HG02798 (cell line): ENCODE data around the gene RAI1.
A peak's percentile ranks its signal among the peaks of the same experiment; 100 is the strongest.

Experiments
- ATAC-seq: cut with Tn5 transposase; IDR thresholded peaks from one replicate; pipeline ENCODE4 v1.9.1; 2021; ENCODE audit warnings: mild to moderate bottlenecking; ENCODE audit not compliant: unreplicated experiment, poor library complexity

Gene RAI1

DNA sequence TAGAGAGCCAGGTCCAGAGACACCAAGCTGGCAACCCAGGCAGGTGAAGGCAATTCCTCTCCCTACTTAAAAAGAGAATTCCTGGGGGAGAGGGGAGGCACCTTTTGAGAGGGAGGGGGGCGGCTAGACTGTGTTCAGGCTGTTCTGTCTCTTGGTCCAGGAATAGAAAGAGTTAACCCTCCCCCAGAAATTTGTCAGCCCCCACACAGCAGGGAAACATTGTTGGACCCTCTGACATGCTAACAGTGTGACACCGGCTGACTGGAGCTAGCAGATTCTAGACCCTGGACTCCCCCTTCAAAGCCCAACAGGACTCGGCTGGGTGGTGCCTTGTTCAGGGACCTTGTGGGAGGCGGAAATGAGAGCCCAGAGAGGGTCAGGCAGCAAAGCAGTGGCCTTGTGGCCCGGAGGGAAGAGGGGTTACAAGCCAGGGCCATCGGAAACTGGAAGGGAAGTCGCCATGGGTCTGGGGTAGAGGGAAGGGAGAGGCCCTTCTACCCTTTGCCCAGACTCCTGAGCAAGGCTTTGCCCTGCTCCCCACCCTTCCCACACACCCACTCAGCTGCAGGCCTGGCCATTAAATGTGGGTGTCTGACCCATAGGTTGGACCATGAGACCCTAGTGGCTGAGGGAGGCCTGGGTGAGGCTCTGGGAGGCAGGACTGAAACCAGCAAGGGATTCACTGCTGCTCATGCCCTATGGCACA is 44.6 kb downstream of the RAI1 start:
- ATAC-seq = no peak

DNA sequence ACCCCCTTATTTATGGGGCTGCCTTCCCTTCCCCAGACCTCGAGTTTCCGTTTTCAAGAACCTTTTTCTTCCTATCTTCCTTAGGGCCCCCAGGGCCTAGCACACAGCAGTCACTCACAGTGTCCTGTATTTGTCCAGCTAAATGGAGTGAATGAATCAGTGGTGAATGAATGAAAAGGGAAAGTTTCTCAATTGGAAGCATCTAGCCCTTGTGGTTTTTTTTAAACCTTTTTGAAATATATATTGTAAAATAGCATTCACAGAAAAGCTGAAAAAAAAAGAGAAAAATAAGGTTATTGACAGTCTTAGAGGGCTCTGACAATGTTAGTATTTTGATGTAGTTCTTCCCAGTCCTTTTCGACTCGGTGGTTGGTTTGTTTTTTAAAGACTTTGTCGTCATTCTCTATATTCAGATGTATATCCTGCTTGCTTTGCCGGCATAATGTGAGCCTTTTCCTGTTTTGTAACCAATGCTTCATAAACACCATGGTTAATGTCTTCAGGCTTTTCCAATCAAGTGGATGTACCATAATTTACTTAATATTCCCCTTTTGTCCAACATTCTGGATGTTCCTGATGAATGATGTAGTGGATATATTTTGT is 45.3 kb downstream of the RAI1 start:
- no peak for ATAC-seq

DNA sequence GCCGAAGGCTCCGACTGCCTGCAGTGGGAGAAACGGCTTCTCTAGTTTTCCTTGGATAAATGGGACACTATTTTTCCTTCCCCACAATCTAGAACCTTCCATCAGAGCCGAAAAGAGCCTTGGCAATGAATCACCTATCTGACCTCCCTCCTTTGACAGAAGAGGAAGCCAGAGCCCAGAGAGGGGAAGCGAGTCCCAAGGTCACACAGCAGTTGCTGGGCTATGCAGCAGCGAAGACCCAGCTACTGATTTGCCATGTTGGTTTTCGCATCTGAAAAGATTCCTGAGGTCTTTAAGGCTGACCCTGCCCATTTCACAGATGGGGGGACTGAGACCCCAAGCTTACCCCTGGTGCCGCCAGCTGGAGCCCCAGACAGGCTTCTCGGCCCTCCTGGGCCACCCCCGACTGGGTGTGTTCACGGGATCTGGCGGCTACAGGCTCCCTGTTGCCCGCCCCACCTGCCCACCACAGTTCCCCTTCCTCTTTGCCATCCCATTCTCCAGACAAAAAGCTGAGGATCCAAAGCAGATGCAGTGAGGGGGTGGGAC is 45.9 kb downstream of the RAI1 start:
- no peak for ATAC-seq

DNA sequence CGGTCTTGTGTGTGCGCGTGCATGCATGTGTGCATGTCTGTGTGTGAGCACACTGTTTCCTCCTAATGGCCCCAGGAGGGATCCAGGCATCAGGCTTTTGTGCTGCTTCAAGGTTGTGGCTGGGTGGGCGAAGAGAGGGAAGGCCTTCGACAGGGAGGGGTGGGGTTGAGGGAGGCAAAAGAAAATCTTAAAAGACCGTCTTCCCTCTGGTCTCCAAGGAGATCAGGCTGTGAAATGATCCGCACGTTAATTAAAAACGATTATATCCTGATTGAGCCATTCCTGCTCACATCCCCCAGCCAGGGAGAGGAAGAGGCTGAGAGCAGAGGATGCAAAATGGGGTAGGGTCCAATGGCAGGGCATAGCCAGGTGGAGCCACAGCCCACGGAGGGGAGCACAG is 46.9 kb downstream of the RAI1 start:
- ATAC-seq = no peak

DNA sequence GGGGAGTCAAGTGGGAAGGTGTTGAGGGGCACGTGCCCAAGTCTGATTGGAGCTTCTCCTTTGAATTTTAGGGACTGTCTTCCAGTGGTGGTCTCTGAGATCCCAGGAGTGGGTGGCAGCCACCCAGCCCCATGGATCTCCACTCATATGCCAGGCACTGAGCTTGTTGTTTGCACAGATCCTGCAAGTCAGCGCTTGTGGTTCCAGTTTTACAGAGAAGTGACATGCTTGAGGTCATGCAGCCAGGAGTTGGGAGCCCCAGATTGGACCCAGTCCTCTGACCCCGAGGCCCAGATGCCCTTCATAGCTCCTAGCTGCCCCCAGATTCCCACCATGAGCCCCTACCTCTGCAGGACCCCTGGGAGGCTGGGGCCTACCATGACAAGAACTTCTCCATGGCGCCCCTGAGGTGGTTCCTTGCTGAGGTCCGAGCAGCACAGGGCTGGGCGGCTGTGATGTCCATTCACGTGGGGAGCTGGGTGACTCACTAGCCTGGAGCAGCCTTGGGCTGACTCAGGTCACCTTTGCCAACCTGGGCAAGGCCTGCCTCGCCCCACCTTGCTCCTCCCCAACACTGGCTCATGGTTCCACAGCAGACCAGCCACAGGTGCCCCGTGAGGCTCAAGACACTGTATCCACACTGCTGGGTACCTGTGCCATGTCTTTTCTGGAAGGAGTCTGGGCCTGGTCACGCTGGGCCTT is 47.4 kb downstream of the RAI1 start:
- ATAC-seq = no peak

DNA sequence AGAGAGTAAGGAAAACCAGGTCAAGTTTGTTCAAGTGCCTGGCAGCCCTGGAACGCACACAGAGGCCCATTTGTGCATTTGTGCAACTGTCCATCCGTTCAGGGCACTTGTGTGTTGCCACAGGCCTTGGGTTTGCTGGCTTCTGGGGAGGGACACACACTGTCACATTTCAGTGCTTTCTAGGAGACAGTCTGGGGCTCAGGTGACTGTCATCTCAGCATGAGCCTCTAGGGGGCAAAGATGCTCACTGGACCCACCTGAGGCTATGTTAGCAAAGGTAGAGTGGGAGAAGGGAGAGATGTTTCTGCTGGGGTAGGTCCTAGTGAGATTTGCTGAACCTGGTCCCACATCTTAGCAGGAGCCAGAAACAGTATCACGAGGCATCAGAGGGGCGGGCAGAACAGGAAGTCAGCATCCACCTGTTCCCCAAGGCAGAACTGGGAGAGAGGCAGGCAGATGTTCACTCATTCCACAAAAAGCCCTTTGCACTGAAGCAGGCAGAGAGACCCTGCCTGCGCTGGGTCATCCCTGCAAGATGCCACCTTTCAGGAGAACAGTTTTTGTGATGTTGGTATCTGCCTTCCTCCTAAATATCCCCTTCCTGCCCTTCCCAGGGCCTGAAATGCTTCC is 48.5 kb downstream of the RAI1 start:
- peak; percentile 55 for ATAC-seq

DNA sequence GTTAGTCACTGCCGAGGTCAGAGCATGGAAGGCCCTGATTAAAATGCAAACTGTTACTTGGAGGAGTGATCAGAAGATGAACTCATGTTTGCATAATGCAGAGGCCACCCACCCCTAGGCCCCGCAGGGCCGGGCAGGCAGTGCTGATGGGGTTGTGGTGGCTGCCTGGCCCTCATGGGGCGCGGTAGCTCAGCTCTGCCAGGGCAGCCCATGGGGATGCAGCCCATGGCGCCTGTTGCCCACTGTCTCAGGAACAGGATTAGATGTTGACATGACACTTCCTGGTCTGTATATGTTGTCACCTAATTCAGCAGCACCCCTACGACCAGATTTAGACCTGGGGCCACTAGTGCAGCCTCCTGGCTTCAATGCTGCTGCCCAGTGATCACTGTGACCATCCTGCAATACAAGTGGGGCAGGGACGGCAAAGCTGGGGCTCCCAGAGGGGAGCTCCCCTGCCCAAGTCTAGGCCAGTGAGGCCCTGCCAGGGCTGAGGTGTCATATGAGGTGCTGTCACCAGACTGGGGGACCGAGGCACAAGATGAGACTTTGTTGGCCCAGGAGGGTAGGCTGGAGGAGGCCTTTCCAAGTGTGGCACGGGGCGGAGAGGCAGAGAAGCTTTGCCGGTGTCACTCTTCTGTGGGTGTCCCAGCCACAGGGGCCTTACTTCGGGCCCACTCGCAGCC is 49.1 kb downstream of the RAI1 start:
- no peak for ATAC-seq

DNA sequence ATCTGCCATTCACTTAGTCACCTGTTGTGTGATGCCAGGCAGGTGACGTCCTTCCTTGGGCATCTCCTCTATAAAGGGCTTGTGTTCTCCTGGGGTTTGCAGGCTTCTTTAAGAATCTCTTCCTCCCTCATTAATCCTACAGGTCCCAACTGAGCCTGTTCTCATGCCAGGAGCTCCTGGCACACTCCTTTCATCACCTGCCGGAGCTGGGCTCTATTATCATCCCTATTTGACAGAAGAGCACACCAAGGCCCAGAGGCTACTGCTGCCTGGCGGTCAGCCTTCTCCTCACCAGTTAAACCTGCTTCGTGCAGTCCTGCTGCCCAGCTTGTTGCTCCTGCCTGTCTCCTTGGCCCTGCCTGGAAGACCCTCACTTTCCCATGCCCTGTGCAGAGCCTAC is 51.2 kb downstream of the RAI1 start:
- no peak for ATAC-seq

DNA sequence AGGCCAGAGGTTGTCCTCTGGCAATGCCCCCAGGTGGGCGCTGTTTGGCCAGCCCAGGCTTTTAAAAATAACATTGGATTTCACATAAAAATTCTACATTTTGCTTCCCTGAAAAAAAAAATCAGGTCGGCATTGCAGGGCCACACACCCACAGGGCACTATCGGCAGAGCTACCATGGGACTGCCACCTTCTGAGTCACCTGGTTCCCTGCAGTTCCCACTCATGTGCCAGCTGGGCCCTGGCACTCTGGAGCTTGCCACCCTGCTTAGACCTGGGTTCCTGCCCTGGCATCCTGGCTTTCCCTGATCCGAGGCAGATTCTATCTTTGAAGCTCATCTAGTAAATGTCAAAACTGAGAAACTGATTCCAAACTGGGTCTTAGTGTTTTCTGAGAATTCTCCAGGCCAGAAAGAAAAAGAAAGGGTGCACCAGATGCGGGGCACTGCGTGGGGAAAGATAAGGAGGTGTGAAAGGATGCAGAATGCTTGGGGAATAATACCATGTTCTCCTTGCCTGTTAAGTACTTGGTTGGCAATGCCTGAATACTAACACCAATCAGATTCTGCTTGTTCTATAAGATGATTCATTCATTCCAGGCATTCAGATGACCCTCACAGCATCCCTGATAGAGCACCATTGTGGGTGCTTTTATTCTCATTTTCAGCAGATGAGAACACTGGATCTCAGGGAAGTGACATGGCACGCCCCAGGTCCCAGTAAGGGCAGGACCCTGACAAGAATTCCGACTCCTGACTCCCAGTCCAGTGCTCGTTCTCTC is 51.8 kb downstream of the RAI1 start:
- no peak for ATAC-seq

DNA sequence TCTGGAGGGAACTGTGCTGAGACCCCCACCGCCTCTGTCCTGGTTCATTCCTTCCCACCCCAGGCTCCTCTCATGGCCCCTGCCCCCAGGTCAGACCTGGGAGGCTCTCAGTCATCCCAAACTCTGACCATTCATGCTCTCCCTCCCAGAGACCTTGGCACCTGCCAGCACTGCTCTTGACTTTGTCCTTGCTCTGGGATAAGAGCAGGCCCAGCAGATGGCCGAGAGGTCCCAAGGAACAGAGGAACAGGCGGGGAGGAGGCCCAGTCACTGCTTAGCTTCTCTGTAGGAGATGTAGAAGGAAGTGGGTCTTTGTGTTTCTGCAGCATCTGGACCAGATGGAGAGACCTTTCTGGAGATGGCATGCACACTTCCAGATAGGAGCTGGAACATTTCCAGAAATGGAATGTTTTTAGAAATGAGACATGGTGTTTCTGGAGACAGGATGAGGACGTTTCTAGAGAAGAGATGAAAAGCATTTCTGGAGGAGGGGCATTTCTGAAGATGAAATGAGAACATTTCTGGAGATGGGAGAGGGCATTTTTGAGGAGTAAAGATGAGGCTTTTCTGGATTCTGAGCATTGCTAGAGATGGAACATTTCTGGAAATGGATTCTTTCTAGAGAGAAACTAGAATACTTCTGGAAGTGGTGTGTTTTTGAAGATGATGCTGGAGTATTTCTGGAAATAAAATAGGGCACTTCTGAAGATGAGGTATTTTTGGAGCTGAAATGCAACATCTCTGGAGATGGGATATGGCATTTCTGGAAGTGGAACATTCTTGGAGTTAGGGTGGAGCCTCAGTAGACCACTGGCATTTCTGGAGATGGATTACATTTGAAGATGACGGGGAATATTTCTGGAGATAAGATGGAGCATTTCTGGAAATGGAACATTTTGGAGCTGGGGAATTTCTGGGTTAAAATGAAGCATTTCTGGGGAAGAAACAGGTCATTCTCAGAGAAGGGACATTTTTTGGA is 55.2 kb downstream of the RAI1 start:
- ATAC-seq = no peak

DNA sequence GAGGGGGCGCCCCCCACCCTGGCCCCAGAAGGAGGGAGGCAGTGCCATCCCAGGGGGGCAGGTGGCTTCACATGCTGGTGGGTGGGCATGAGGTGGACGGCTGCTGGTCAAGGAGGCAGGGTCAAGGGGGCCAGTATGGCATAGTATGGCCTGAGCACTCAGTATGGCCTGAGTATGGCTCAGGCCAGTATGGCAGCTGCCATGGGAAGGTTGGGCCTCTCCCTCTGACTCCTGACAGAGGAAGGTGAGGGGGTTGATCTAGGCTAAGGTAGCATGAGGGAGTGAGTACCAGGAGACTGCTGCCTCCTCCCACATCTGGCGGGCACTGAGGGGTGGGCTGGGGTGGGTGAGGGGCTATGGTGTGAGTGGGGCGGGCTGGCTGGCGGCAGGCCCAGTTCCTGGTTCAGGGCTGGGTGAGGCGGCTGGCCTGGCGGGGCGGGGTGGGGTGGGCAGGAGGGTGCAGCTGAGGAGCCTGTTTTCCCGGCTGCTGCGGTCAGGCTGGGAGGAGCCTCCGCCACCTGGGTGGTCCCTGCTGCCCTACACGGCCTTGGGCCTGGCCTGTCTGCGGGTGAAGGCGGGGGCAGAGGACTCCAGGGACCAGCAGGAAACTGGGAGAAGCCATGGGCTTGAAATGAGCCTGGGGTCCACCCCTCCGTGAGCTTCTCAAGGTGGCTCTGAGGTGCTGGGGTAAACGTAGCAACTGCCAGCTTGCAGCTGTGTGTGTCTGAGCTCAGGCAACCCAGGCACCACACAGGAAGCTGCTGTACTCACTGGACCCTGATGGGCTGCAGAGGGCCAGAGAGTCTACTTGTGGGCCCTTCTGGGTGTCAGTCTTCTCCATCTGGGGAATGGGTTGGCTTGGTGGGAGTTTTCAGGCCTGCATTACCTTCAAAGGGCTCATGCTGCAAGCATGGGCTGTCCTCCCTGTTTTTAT is 57.0 kb downstream of the RAI1 start:
- ATAC-seq = no peak

DNA sequence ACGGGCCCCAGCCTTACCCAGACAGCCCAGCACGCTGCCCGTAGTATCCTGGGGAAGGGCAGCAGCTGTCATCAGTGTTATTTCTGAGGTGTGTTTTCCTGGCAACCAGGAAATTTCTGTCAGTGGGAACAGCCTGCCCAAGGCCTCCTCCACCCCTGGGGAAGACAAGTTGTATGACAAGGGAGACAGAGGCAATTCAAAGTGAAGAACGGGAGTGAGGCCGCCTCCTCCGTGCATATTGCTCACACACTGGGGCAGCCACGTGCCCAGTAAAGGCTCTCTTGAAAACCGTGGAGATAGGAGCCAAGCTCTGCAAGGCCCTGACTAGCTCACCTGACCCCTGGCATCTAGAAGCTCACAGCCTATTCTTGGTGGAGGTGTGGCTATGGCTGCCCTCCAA is 57.6 kb downstream of the RAI1 start:
- ATAC-seq = no peak

DNA sequence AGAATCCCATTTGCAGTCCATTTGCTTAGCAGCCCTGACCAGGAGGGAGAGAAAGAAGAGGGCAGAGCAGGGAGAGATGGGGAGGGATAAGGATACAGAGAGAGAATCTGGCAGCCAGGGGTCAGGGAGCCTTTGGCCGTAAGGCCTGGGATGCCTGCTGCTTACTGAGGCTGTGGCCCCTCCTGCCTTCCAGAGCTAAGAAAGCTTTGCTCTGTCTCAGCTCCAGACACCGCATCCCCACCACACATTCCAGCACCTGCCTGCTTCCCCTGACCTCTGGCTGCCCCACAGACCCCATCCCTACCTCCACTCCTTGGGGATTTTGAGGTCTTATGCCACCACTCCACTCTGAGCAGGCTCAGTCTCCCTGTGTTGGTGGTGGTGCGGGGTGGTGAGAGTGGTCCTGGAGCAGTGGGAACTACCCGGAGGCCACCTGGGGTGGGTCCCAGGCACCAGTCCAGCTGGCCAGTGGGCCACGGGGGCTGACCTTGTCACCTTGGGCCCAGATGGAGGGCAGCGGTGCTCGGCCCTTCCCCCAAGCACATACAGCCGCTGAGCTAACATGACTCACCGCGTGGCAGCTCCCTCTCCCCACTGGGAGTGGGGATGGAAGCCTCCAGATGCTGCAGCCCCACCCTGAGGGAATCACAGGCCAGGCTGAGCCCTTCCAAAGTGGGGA is 58.3 kb downstream of the RAI1 start:
- no peak for ATAC-seq

DNA sequence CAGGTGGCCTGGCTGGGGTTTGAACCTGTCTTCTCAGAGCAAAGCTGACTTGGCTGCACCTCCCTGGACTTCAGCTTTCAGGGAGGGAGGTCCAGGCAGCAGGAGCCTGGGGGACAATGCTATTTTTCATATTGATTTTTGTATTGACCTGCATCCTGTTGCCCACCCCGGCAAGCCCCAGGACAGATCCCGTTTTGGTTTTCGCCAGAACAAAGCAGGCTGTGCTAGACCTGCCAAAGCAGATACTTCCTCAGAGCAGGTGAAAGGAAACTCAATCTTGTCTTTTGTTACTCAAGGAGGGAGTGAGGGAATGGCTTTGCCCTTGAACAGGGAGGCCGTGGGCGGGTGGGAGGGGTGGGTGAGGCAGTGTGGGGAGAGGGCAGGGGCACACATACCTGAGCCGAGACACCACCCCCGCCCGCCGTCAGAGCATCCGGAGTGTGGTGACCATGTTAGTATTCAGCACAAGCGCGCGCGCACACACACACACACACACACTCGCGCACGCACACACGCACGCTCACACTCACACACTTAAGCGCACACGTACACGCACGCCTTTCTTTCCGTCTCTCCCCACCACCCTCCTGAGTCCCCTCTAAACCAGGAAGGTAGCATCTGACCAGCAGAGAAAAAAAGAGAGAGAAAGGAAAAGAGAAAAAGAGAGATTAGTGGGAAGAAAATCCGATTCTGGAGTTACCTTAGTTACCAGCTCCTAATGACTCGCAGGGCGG is 59.5 kb downstream of the RAI1 start:
- no peak for ATAC-seq

DNA sequence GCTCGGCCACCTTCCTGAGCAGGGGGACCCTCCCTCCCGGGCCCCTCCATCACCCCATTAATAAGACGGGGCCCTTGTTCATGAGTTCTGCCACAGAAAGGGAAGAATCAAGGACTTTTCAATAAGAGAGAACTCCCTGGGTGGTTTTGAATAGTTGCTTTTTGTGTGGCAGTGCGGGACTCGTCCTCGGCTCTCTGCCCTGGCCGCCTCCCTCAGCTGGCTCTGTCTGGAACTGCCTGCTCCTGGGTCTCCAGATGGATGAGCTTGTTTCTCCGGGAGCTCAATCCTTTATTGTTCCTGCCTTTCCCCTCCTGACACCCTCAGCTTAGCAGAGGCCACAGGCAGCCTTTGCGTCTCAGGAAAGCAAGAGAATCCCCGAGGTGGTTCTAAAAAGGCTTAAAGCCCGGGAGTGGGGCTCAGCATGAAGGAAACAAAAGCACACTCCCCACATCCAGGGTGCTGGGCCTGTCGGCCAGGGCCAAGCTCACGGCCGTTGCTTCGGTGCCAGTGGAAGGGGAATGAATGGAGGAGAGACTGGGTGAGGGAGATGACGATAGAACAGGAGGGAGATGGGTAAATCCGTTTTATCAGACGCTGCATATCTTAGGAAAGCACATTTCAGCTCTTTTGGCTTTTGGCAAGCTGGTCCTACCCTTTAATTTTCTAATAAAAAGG is 60.2 kb downstream of the RAI1 start:
- ATAC-seq = no peak

DNA sequence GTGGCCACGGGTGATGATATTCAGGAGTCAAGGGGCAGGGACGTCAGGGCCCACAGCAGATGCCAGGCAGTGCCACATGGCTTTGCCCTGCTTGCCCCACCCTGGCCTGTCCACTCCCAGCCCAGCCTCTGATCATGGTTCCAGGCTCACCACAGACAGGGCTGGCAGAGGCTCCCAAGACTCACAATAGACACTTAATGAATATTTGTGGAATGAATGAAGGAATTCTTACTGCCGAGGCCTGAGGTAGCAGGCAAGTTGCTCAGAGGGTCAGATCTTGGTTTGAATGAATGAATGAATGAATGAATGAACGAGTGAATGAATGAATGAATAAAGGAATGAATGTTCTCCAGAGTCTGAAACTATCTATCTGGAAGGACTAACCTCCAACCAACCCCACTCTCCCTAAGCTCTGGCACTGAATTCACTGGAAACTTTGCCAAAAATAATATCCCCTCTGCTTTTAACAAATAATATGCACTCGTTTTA is 60.9 kb downstream of the RAI1 start:
- no peak for ATAC-seq
